BLaER1 (cell line): ENCODE data around the gene GDF7.
A peak's percentile ranks its signal among the peaks of the same experiment; 100 is the strongest.

ENCODE experiments used
- H3K27ac ChIP-seq: shearing (Covaris generic); formaldehyde crosslinking; 2 replicates; pipeline ENCODE4 v1.8.1; 2022
- H3K27me3 ChIP-seq: shearing (Covaris generic); formaldehyde crosslinking; 2 replicates; pipeline ENCODE4 v1.8.1; 2022
- H3K36me3 ChIP-seq: shearing (Covaris generic); formaldehyde crosslinking; 2 replicates; pipeline ENCODE4 v1.8.1; 2022
- H3K4me1 ChIP-seq: shearing (Covaris generic); formaldehyde crosslinking; 2 replicates; pipeline ENCODE4 v1.8.1; 2022
- H3K4me2 ChIP-seq: shearing (Covaris generic); formaldehyde crosslinking; 2 replicates; pipeline ENCODE4 v1.8.1; 2022
- H3K4me3 ChIP-seq: shearing (Covaris generic); formaldehyde crosslinking; 2 replicates; pipeline ENCODE4 v1.8.1; 2022
- H3K9ac ChIP-seq: shearing (Covaris generic); formaldehyde crosslinking; 2 replicates; pipeline ENCODE4 v1.8.1; 2022
- H3K9me3 ChIP-seq: shearing (Covaris generic); formaldehyde crosslinking; 2 replicates; pipeline ENCODE4 v1.8.1; 2022
- H4K20me1 ChIP-seq: shearing (Covaris generic); formaldehyde crosslinking; 2 replicates; pipeline ENCODE4 v1.8.1; 2022
- Cebpa-rat ChIP-seq: shearing (Covaris generic); IDR thresholded peaks from 2 replicates; pipeline ENCODE4 v1.8.1; 2022

GDF7 gene

GRCh38 chr2:20643060-20643459 is 23.9 kb upstream of the GDF7 start:
- Histone ChIP-seq H3K4me3 (no peak overlapping the region), H3K36me3 (peaks cover 61% of the 10 kb centered on the region), H4K20me1 (peaks cover 50% of the 10 kb centered on the region), H3K27me3 (no peaks in the 10 kb centered on the region), H3K4me2 (no peak overlapping the region), H3K9me3 (no peaks in the 10 kb centered on the region), H3K27ac (no peak overlapping the region), H3K4me1 (peaks cover 71% of the 10 kb centered on the region), H3K9ac (0 out of 2 replicates have a peak overlapping the region, but pooled peaks have one; percentile 10)
- no peak for TF ChIP-seq Cebpa-rat

- no peak overlapping the region for H3K27ac ChIP-seq
- no peaks in the 10 kb centered on the region for H3K9me3 ChIP-seq
- H3K27me3 ChIP-seq, result no peaks in the 10 kb centered on the region
- H3K4me2 ChIP-seq, result no peak overlapping the region
- peaks cover 42% of the 10 kb centered on the region for H4K20me1 ChIP-seq
- no peak overlapping the region for H3K4me3 ChIP-seq
- peaks cover 73% of the 10 kb centered on the region for H3K4me1 ChIP-seq
- H3K36me3 ChIP-seq, result peaks cover 53% of the 10 kb centered on the region
- TF ChIP-seq Cebpa-rat, result no peak
- H3K9ac ChIP-seq, result no peak overlapping the region
These were observed 23.1 kb upstream of the GDF7 start for GRCh38 chr2:20643826-20644225.

- H3K4me2 ChIP-seq, result no peak overlapping the region
- H3K27ac ChIP-seq, result 0 out of 2 replicates have a peak overlapping the region, but pooled peaks have one; percentile 79
- H3K4me3 ChIP-seq, result no peak overlapping the region
- peaks cover 29% of the 10 kb centered on the region for H4K20me1 ChIP-seq
- H3K9me3 ChIP-seq, result no peaks in the 10 kb centered on the region
- peaks cover 38% of the 10 kb centered on the region for H3K36me3 ChIP-seq
- no peak for TF ChIP-seq Cebpa-rat
- no peaks in the 10 kb centered on the region for H3K27me3 ChIP-seq
- H3K9ac ChIP-seq, result no peak overlapping the region
- peaks cover 75% of the 10 kb centered on the region for H3K4me1 ChIP-seq
These were observed 21.6 kb upstream of the GDF7 start for GRCh38 chr2:20645301-20645701.

- 0 out of 2 replicates have a peak overlapping the region, but pooled peaks have one; percentile 79 for H3K27ac ChIP-seq
- TF ChIP-seq Cebpa-rat, result no peak
These were observed 21.2 kb upstream of the GDF7 start for GRCh38 chr2:20645761-20646160.

GRCh38 chr2:20646446-20646845 is 20.5 kb upstream of the GDF7 start:
- H3K36me3 ChIP-seq, result peaks cover 29% of the 10 kb centered on the region
- H3K9ac ChIP-seq, result peak overlapping the region; percentile 49; the same call in 1 of the 2 replicates
- H4K20me1 ChIP-seq, result peaks cover 18% of the 10 kb centered on the region
- no peak for TF ChIP-seq Cebpa-rat
- no peaks in the 10 kb centered on the region for H3K9me3 ChIP-seq
- peaks cover 70% of the 10 kb centered on the region for H3K4me1 ChIP-seq
- H3K27ac ChIP-seq, result peak overlapping the region; percentile 79
- H3K4me2 ChIP-seq, result peak overlapping the region; percentile 98
- H3K27me3 ChIP-seq, result no peaks in the 10 kb centered on the region
- H3K4me3 ChIP-seq, result no peak overlapping the region

More at GRCh38 chr2:20645761-20646160, 21.2 kb upstream of the GDF7 start:
- Histone ChIP-seq H3K4me2 (peak overlapping the region; percentile 98), H3K36me3 (peaks cover 34% of the 10 kb centered on the region), H3K4me3 (no peak overlapping the region), H3K27me3 (no peaks in the 10 kb centered on the region), H3K4me1 (peaks cover 73% of the 10 kb centered on the region), H4K20me1 (peaks cover 25% of the 10 kb centered on the region), H3K9me3 (no peaks in the 10 kb centered on the region), H3K9ac (0 out of 2 replicates have a peak overlapping the region, but pooled peaks have one; percentile 20)

GRCh38 chr2:20647211-20647610 is 19.7 kb upstream of the GDF7 start:
- TF ChIP-seq Cebpa-rat, result no peak
- peak overlapping the region; percentile 49 for H3K9ac ChIP-seq
- peak overlapping the region; percentile 79 for H3K27ac ChIP-seq
- H3K36me3 ChIP-seq, result peaks cover 27% of the 10 kb centered on the region
- H4K20me1 ChIP-seq, result peaks cover 11% of the 10 kb centered on the region
- peaks cover 67% of the 10 kb centered on the region for H3K4me1 ChIP-seq
- no peaks in the 10 kb centered on the region for H3K27me3 ChIP-seq
- no peaks in the 10 kb centered on the region for H3K9me3 ChIP-seq
- H3K4me2 ChIP-seq, result peak overlapping the region; percentile 98
- peak overlapping the region; percentile 18 for H3K4me3 ChIP-seq

GRCh38 chr2:20647738-20648137 is 19.2 kb upstream of the GDF7 start:
- H3K27ac ChIP-seq, result peak overlapping the region; percentile 19
- H3K9ac ChIP-seq, result no peak overlapping the region
- peak overlapping the region; percentile 18 for H3K4me3 ChIP-seq
- peak overlapping the region; percentile 98 for H3K4me2 ChIP-seq
- H3K9me3 ChIP-seq, result no peaks in the 10 kb centered on the region
- H3K4me1 ChIP-seq, result peaks cover 62% of the 10 kb centered on the region
- no peaks in the 10 kb centered on the region for H3K27me3 ChIP-seq
- H4K20me1 ChIP-seq, result peaks cover 5% of the 10 kb centered on the region; the same call in 1 of the 2 replicates
- TF ChIP-seq Cebpa-rat, result no peak
- peaks cover 27% of the 10 kb centered on the region for H3K36me3 ChIP-seq

- H3K4me1 ChIP-seq, result peaks cover 58% of the 10 kb centered on the region
- no peak overlapping the region for H3K9ac ChIP-seq
- peaks cover under 1% of the 10 kb centered on the region; the same call in 1 of the 2 replicates for H4K20me1 ChIP-seq
- peaks cover 23% of the 10 kb centered on the region for H3K36me3 ChIP-seq
- H3K27ac ChIP-seq, result peak overlapping the region; percentile 19
- H3K4me3 ChIP-seq, result peak overlapping the region; percentile 18; the same call in 1 of the 2 replicates
- H3K9me3 ChIP-seq, result no peaks in the 10 kb centered on the region
- H3K27me3 ChIP-seq, result no peaks in the 10 kb centered on the region
- TF ChIP-seq Cebpa-rat, result no peak
- H3K4me2 ChIP-seq, result peak overlapping the region; percentile 98
These were observed 18.7 kb upstream of the GDF7 start for GRCh38 chr2:20648206-20648605.

- Histone ChIP-seq H4K20me1 (no peaks in the 10 kb centered on the region), H3K27me3 (no peaks in the 10 kb centered on the region), H3K4me1 (peaks cover 58% of the 10 kb centered on the region), H3K27ac (peak overlapping the region; percentile 19), H3K9me3 (no peaks in the 10 kb centered on the region), H3K4me3 (no peak overlapping the region), H3K4me2 (peak overlapping the region; percentile 98), H3K9ac (no peak overlapping the region), H3K36me3 (peaks cover 17% of the 10 kb centered on the region)
- TF ChIP-seq Cebpa-rat, result no peak
These were observed 18.1 kb upstream of the GDF7 start for GRCh38 chr2:20648831-20649230.

GRCh38 chr2:20649576-20649975 is 17.4 kb upstream of the GDF7 start:
- no peaks in the 10 kb centered on the region for H4K20me1 ChIP-seq
- TF ChIP-seq Cebpa-rat, result no peak
- H3K9me3 ChIP-seq, result no peaks in the 10 kb centered on the region
- no peak overlapping the region for H3K27ac ChIP-seq
- peak overlapping the region; percentile 98 for H3K4me2 ChIP-seq
- H3K9ac ChIP-seq, result no peak overlapping the region
- H3K4me3 ChIP-seq, result peak overlapping the region; percentile 79; the same call in 1 of the 2 replicates
- peaks cover 10% of the 10 kb centered on the region for H3K36me3 ChIP-seq
- H3K27me3 ChIP-seq, result no peaks in the 10 kb centered on the region
- peaks cover 58% of the 10 kb centered on the region for H3K4me1 ChIP-seq
